Measurements from ENCODE around the gene TRIM65. TPM values are rescaled to one million over a fixed set of nuclear protein-coding genes. Genes with fewer than 3 reads are reported as not detected.
A peak's percentile ranks its signal among the peaks of the same experiment; 100 is the strongest.

Gene TRIM65
- total RNA-seq, 1 donor from 2014 or later: 10.2 TPM

GRCh38 chr17:75845933-75846691 is 50.6 kb downstream of the TRIM65 start:
- intact Hi-C loops (cut with micrococcal nuclease): no loop called here
- Histone ChIP-seq H3K9me3 (replicated peaks) (no peaks in the 10 kb centered on the region), H3K27ac (replicated peaks) (peak overlapping the region; percentile 90), H3K27me3 (ENCODE audit: low read depth) (no peaks in the 10 kb centered on the region), H3K4me1 (peaks cover 76% of the 10 kb centered on the region), H3K4me3 (peak overlapping the region; percentile 10), H3K36me3 (peaks cover 53% of the 10 kb centered on the region)
- TF ChIP-seq CTCF (IDR thresholded peaks at IDR 0.05; ENCODE audit: borderline replicate concordance): no peak
- DNase-seq: no peak

- H3K9me3 ChIP-seq (replicated peaks): no peaks in the 10 kb centered on the region
- peak; percentile 86 for TF ChIP-seq CTCF (IDR thresholded peaks at IDR 0.05; ENCODE audit: borderline replicate concordance)
- intact Hi-C loops (cut with micrococcal nuclease): no loop called here
- peak overlapping the region; percentile 39 for H3K4me3 ChIP-seq
- H3K4me1 ChIP-seq: peaks cover 66% of the 10 kb centered on the region
- H3K36me3 ChIP-seq: peaks cover 43% of the 10 kb centered on the region
- H3K27me3 ChIP-seq (ENCODE audit: low read depth): no peaks in the 10 kb centered on the region
- peak; percentile 83 for DNase-seq
- peak overlapping the region; percentile 90 for H3K27ac ChIP-seq (replicated peaks)
Measured at GRCh38 chr17:75845058-75845711, 51.6 kb downstream of the TRIM65 start.

- no peaks in the 10 kb centered on the region for H3K27me3 ChIP-seq (ENCODE audit: low read depth)
- H3K27ac ChIP-seq (replicated peaks): peak overlapping the region; percentile 90
- H3K4me1 ChIP-seq: peaks cover 60% of the 10 kb centered on the region
- no peaks in the 10 kb centered on the region for H3K9me3 ChIP-seq (replicated peaks)
- peaks cover 38% of the 10 kb centered on the region for H3K36me3 ChIP-seq
- H3K4me3 ChIP-seq: peak overlapping the region; percentile 39
- no peak for TF ChIP-seq CTCF (IDR thresholded peaks at IDR 0.05; ENCODE audit: borderline replicate concordance)
- intact Hi-C loops (cut with micrococcal nuclease): no loop called here
- no peak for DNase-seq
Measured at GRCh38 chr17:75844530-75845057, 52.2 kb downstream of the TRIM65 start.

GRCh38 chr17:75843577-75844529 is 52.9 kb downstream of the TRIM65 start, which contains the start of gene UNC13D:
Gene UNC13D, minus strand, starts transcription at chr17:75844404. Its CDS starts 67 bp downstream, at chr17:75844337.
- intact Hi-C loops (cut with micrococcal nuclease): no loop called here
- no peak for TF ChIP-seq CTCF (IDR thresholded peaks at IDR 0.05; ENCODE audit: borderline replicate concordance)
- no peaks in the 10 kb centered on the region for H3K27me3 ChIP-seq (ENCODE audit: low read depth)
- peaks cover 30% of the 10 kb centered on the region for H3K36me3 ChIP-seq
- peak within 1 kb of the TSS; percentile 90 for H3K27ac ChIP-seq (replicated peaks)
- H3K4me1 ChIP-seq: peaks cover 53% of the 10 kb centered on the region
- H3K4me3 ChIP-seq: peak within 1 kb of the TSS; percentile 39
- DNase-seq: no peak
- no peaks in the 10 kb centered on the region for H3K9me3 ChIP-seq (replicated peaks)

All from left ventricle myocardium inferior (tissue), 1 donor.